ENCODE measurements around the gene C22orf42. TPM values are rescaled to one million over a fixed set of nuclear protein-coding genes. Genes with fewer than 3 reads are reported as not detected.
A peak's percentile ranks its signal among the peaks of the same experiment; 100 is the strongest.

The C22orf42 gene
- total and polyA plus RNA-seq, 2 donors (not counting 1 experiment from before 2014, with no cell fraction given), result not detected

GRCh38 chr22:32130464-32130863 lies 28.6 kb downstream of the C22orf42 start:
- no peaks in the 10 kb centered on the region for H3K9me3 Mint-ChIP-seq (ENCODE audit: insufficient read depth)
- Histone ChIP-seq H3K36me3 (replicated peaks in 1 of 2; ENCODE audit: control extremely low read depth in 1 of 2, control insufficient read depth in 1 of 2, extremely low read depth in 1 of 2, insufficient read depth in 2 of 2, low read length in 1 of 2) (no peaks in the 10 kb centered on the region), H3K4me3 (ENCODE audit: control extremely low read depth in 1 of 5, extremely low read depth in 1 of 5, insufficient read depth in 1 of 5, low read depth in 2 of 5, low read length in 4 of 5) (no peak overlapping the region), H3K27me3 (replicated peaks in 1 of 4; ENCODE audit: control extremely low read depth in 1 of 4, control insufficient read depth in 3 of 4, insufficient read depth in 4 of 4, low read length in 3 of 4) (peaks cover 0 to 2% (median 0%) of the 10 kb centered on the region in 4 experiments), H3K9me3 (ENCODE audit: control extremely low read depth in 1 of 3, control insufficient read depth in 2 of 3, insufficient read depth in 1 of 3, low read length in 2 of 3) (no peaks in the 10 kb centered on the region), H3K27ac (ENCODE audit: low read length in 2 of 2) (no peak overlapping the region), H2AFZ (ENCODE audit: insufficient read depth, low read depth, low read length, poor library complexity, severe bottlenecking) (no peak overlapping the region), H4K20me1 (ENCODE audit: control insufficient read depth, insufficient read depth, low read length, poor library complexity, severe bottlenecking) (no peaks in the 10 kb centered on the region), H3K79me2 (ENCODE audit: control insufficient read depth, insufficient read depth, low read length) (no peaks in the 10 kb centered on the region), H3K4me1 (ENCODE audit: control insufficient read depth in 2 of 2, insufficient read depth in 2 of 2, low read length in 2 of 2) (no peaks in the 10 kb centered on the region), H3K4me2 (replicated peaks; ENCODE audit: low read depth, low read length, poor library complexity, severe bottlenecking) (no peak overlapping the region), H3K9ac (ENCODE audit: low read length) (no peak overlapping the region)
- TF ChIP-seq CTCF (IDR thresholded peaks at IDR 0.05) (no peak), EZH2 (IDR thresholded peaks at IDR 0.05; ENCODE audit: borderline replicate concordance, insufficient read depth, low read depth, low read length, poor library complexity, severe bottlenecking) (no peak)
- no peak overlapping the region for H3K4me3 Mint-ChIP-seq
- no peaks in the 10 kb centered on the region for H3K4me1 Mint-ChIP-seq
- ChIA-PET CTCF (interaction anchor here (0.6 kb wide), 1 partner anchor 319 kb away, joined by 5 read pairs; no protein-coding TSS in a partner anchor), POLR2A (no interaction called here)
- peaks cover 11% of the 10 kb centered on the region for H3K27me3 Mint-ChIP-seq
- DNase-seq (no peak), ATAC-seq (ENCODE audit: low read depth) (no peak)
- H3K27ac Mint-ChIP-seq, result peak overlapping the region; percentile 10
- WGBS (ENCODE audit: insufficient coverage), result 100% methylated on average over 1 of the region's 2 CpGs
- intact Hi-C loops (cut with micrococcal nuclease), result loop anchor here (10.0 kb wide), 1 partner anchor 284 kb away; the partner anchor contains the start of gene RTCB

GRCh38 chr22:32127904-32128303 lies 31.2 kb downstream of the C22orf42 start:
- H3K27me3 Mint-ChIP-seq, result peaks cover 8% of the 10 kb centered on the region
- Histone ChIP-seq H4K20me1 (ENCODE audit: control insufficient read depth, insufficient read depth, low read length, poor library complexity, severe bottlenecking) (no peaks in the 10 kb centered on the region), H3K4me3 (ENCODE audit: control extremely low read depth in 1 of 5, extremely low read depth in 1 of 5, insufficient read depth in 1 of 5, low read depth in 2 of 5, low read length in 4 of 5) (no peak overlapping the region), H3K79me2 (ENCODE audit: control insufficient read depth, insufficient read depth, low read length) (no peaks in the 10 kb centered on the region), H3K27ac (ENCODE audit: low read length in 2 of 2) (no peak overlapping the region), H3K9ac (ENCODE audit: low read length) (no peak overlapping the region), H3K36me3 (replicated peaks in 1 of 2; ENCODE audit: control extremely low read depth in 1 of 2, control insufficient read depth in 1 of 2, extremely low read depth in 1 of 2, insufficient read depth in 2 of 2, low read length in 1 of 2) (no peaks in the 10 kb centered on the region), H3K27me3 (replicated peaks in 1 of 4; ENCODE audit: control extremely low read depth in 1 of 4, control insufficient read depth in 3 of 4, insufficient read depth in 4 of 4, low read length in 3 of 4) (peaks cover 0 to 2% (median 0%) of the 10 kb centered on the region in 4 experiments), H2AFZ (ENCODE audit: insufficient read depth, low read depth, low read length, poor library complexity, severe bottlenecking) (no peak overlapping the region), H3K9me3 (ENCODE audit: control extremely low read depth in 1 of 3, control insufficient read depth in 2 of 3, insufficient read depth in 1 of 3, low read length in 2 of 3) (no peaks in the 10 kb centered on the region), H3K4me1 (ENCODE audit: control insufficient read depth in 2 of 2, insufficient read depth in 2 of 2, low read length in 2 of 2) (no peaks in the 10 kb centered on the region), H3K4me2 (replicated peaks; ENCODE audit: low read depth, low read length, poor library complexity, severe bottlenecking) (no peak overlapping the region)
- peaks cover 3% of the 10 kb centered on the region for H3K4me1 Mint-ChIP-seq
- H3K27ac Mint-ChIP-seq, result no peak overlapping the region
- no peaks in the 10 kb centered on the region for H3K9me3 Mint-ChIP-seq (ENCODE audit: insufficient read depth)
- H3K4me3 Mint-ChIP-seq, result no peak overlapping the region
- no peak for DNase-seq
- intact Hi-C loops (cut with micrococcal nuclease), result no loop called here
- 80% methylated on average over 3 of the region's 4 CpGs for WGBS (ENCODE audit: insufficient coverage)
- no peak for ATAC-seq (ENCODE audit: low read depth)
- ChIA-PET CTCF (no interaction called here), POLR2A (no interaction called here)
- no peak for TF ChIP-seq CTCF (IDR thresholded peaks at IDR 0.05)
